ENCODE measurements around the gene CCT5. TPM values are rescaled to one million over a fixed set of nuclear protein-coding genes. Genes with fewer than 3 reads are reported as not detected.

Gene CCT5
- polyA plus RNA-seq, 3 donors = 142 to 236 (median 229) TPM

DNA sequence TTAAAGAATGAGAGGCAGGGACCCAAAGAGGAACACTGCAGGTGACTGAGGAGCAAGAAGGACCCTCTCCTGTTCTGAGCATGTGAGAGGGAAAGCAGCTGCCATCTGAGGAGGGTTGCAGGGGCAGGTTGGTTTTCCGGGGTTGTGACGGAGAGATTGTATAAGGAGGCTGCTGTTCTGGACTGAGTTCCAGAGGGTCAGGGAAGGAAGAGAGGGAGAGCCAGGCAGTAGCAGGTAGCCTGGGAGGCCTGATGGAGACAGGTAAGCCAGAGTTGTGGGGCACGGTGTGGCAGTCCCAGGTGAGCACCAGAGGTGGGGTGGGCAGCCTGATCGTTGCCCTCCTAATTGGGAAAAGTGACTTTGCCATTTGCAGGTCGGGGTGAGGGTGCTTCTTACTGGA is 9.8 kb downstream of the CCT5 start:
- Mint-ChIP-seq H3K4me3 (no peak overlapping the region), H3K4me1 (peaks cover 11% of the 10 kb centered on the region), H3K36me3 (peaks cover 93 to 96% of the 10 kb centered on the region in 2 donors), H3K27me3 (ENCODE audit: low read depth in 3 of 3) (peaks cover 0 to 1% (median 0%) of the 10 kb centered on the region in 3 donors), H3K27ac (peak overlapping the region in 3 of 7 donors; percentile 4 to 81 (median 47)), H3K9me3 (no peaks in the 10 kb centered on the region)
- WGBS (ENCODE audit: insufficient coverage) = 92% methylated on average over 5 of the region's 5 CpGs
- no peak overlapping the region for H2AFZ ChIP-seq (ENCODE audit: insufficient read depth, low read depth, low read length, poor library complexity, severe bottlenecking)
- H3K27me3 ChIP-seq (ENCODE audit: control insufficient read depth in 2 of 2, insufficient read depth in 2 of 2, low read length in 2 of 2) = no peaks in the 10 kb centered on the region
- DNase-seq = no peak
- TF ChIP-seq CTCF (IDR thresholded peaks at IDR 0.05) = no peak
- intact Hi-C loops (cut with micrococcal nuclease) = loop anchor here (10.0 kb wide), 2 partner anchors 165 to 375 kb away; no protein-coding TSS in a partner anchor
- H3K9ac ChIP-seq (ENCODE audit: insufficient read depth, low read length, poor library complexity, severe bottlenecking) = no peak overlapping the region
- H3K79me2 ChIP-seq (ENCODE audit: insufficient read depth, low read length) = peaks cover 37% of the 10 kb centered on the region
- peaks cover 74% of the 10 kb centered on the region for H4K20me1 ChIP-seq (ENCODE audit: insufficient read depth, low read length)
- H3K4me2 ChIP-seq (replicated peaks; ENCODE audit: extremely low read depth, low read length, poor library complexity, severe bottlenecking) = no peak overlapping the region
- H3K27ac ChIP-seq (ENCODE audit: low read depth in 1 of 2, low read length in 2 of 2) = no peak overlapping the region
- H3K4me1 ChIP-seq (ENCODE audit: control insufficient read depth in 1 of 2, insufficient read depth in 2 of 2, low read length in 2 of 2) = peaks cover 9% of the 10 kb centered on the region in 2 donors
- H3K36me3 ChIP-seq (replicated peaks in 1 of 2; ENCODE audit: control insufficient read depth in 1 of 2, insufficient read depth in 2 of 2, low read length in 2 of 2) = peaks cover 97 to 100% of the 10 kb centered on the region in 2 donors
- no peak overlapping the region for H3K4me3 ChIP-seq (replicated peaks in 1 of 3; ENCODE audit: low read depth in 2 of 3, low read length in 3 of 3)
- H3K9me3 ChIP-seq (replicated peaks in 1 of 2; ENCODE audit: control insufficient read depth in 1 of 2, insufficient read depth in 1 of 2, low read length in 2 of 2) = no peaks in the 10 kb centered on the region

- H3K9me3 ChIP-seq (replicated peaks in 1 of 2; ENCODE audit: control insufficient read depth in 1 of 2, insufficient read depth in 1 of 2, low read length in 2 of 2) = no peaks in the 10 kb centered on the region
- H3K9ac ChIP-seq (ENCODE audit: insufficient read depth, low read length, poor library complexity, severe bottlenecking) = no peak overlapping the region
- no peaks in the 10 kb centered on the region for H3K9me3 Mint-ChIP-seq
- peaks cover 11 to 20% of the 10 kb centered on the region in 2 donors for H3K4me1 ChIP-seq (ENCODE audit: control insufficient read depth in 1 of 2, insufficient read depth in 2 of 2, low read length in 2 of 2)
- H3K27me3 ChIP-seq (ENCODE audit: control insufficient read depth in 2 of 2, insufficient read depth in 2 of 2, low read length in 2 of 2) = no peaks in the 10 kb centered on the region
- no peak overlapping the region for H2AFZ ChIP-seq (ENCODE audit: insufficient read depth, low read depth, low read length, poor library complexity, severe bottlenecking)
- H3K36me3 ChIP-seq (replicated peaks in 1 of 2; ENCODE audit: control insufficient read depth in 1 of 2, insufficient read depth in 2 of 2, low read length in 2 of 2) = peaks cover 91 to 98% of the 10 kb centered on the region in 2 donors
- TF ChIP-seq CTCF (IDR thresholded peaks at IDR 0.05) = no peak
- no peak overlapping the region for H3K27ac ChIP-seq (ENCODE audit: low read depth in 1 of 2, low read length in 2 of 2)
- DNase-seq = no peak
- H4K20me1 ChIP-seq (ENCODE audit: insufficient read depth, low read length) = peaks cover 62% of the 10 kb centered on the region
- peak overlapping the region in 3 of 7 donors; percentile 31 to 71 (median 41) for H3K27ac Mint-ChIP-seq
- H3K79me2 ChIP-seq (ENCODE audit: insufficient read depth, low read length) = peaks cover 25% of the 10 kb centered on the region
- H3K4me3 Mint-ChIP-seq = no peak overlapping the region
- peaks cover 20% of the 10 kb centered on the region for H3K4me1 Mint-ChIP-seq
- no peak overlapping the region for H3K4me3 ChIP-seq (replicated peaks in 1 of 3; ENCODE audit: low read depth in 2 of 3, low read length in 3 of 3)
- intact Hi-C loops (cut with micrococcal nuclease) = loop anchor here in 1 of 2 donors (10.0 kb wide), 1 partner anchor 374 kb away; no protein-coding TSS in a partner anchor
- 78% methylated on average over 6 of the region's 9 CpGs for WGBS (ENCODE audit: insufficient coverage)
- no peak overlapping the region for H3K4me2 ChIP-seq (replicated peaks; ENCODE audit: extremely low read depth, low read length, poor library complexity, severe bottlenecking)
- H3K27me3 Mint-ChIP-seq (ENCODE audit: low read depth in 3 of 3) = peaks cover 0 to 1% (median 0%) of the 10 kb centered on the region in 3 donors
- peaks cover 90 to 94% of the 10 kb centered on the region in 2 donors for H3K36me3 Mint-ChIP-seq
Observed at GRCh38 chr5:10261065-10261464, 11.0 kb downstream of the CCT5 start.

All from CD14-positive monocyte (primary cell).